ENCODE measurements around the gene SYNGR2. TPM values are rescaled to one million over a fixed set of nuclear protein-coding genes. Genes with fewer than 3 reads are reported as not detected.

Gene SYNGR2
- total and polyA plus RNA-seq, 9 of the 15 experiments (the other 6 are each of a cell fraction or from before 2014, with no cell fraction given), result 1.4 to 173 (median 87.8) TPM

GRCh38 chr17:78128551-78129350 is 39.6 kb upstream of the SYNGR2 start, which contains the start of gene TMC6 (continued):
- TF ChIP-seq HMGXB4 (CRISPR knock-in tag; IDR thresholded peaks at IDR 0.05) (no peak), SREBF2 (CRISPR knock-in tag; IDR thresholded peaks at IDR 0.05) (no peak), E2F5 (CRISPR knock-in tag; IDR thresholded peaks at IDR 0.05) (no peak), ZSCAN29 (IDR thresholded peaks at IDR 0.05) (no peak), RBM15 (IDR thresholded peaks at IDR 0.05; ENCODE audit: insufficient read depth, low read length) (no peak), DPF2 (IDR thresholded peaks at IDR 0.05) (peak; percentile 93), MED1 (CRISPR knock-in tag; IDR thresholded peaks at IDR 0.05; ENCODE audit: borderline replicate concordance) (no peak), DLX4 (CRISPR knock-in tag; IDR thresholded peaks at IDR 0.05) (no peak), MEIS2 (IDR thresholded peaks at IDR 0.05; ENCODE audit: partially characterized antibody) (peak; percentile 76), SREBF1 (IDR thresholded peaks at IDR 0.05; ENCODE audit: borderline replicate concordance, low read depth, low read length) (no peak; the same call in 1 of the 2 replicates), ARID1B (IDR thresholded peaks at IDR 0.05) (peak; percentile 94), GATAD2B (IDR thresholded peaks at IDR 0.05; ENCODE audit: borderline replicate concordance) (peak; percentile 87), MLLT1 (IDR thresholded peaks at IDR 0.05) (no peak), RBM39 (optimal IDR thresholded peaks at IDR 0.05; ENCODE audit: low read depth, low read length) (no peak), JUND (IDR thresholded peaks at IDR 0.05; ENCODE audit: borderline replicate concordance, low read depth, low read length) (peak; percentile 84), JUND (tag; IDR thresholded peaks at IDR 0.05; ENCODE audit: borderline replicate concordance, low read depth, low read length) (peak; percentile 69; the same call in 1 of the 3 replicates), NFIX (CRISPR knock-in tag; IDR thresholded peaks at IDR 0.05; ENCODE audit: low read depth) (no peak), KDM2B (CRISPR knock-in tag; IDR thresholded peaks at IDR 0.05) (no peak), ZNF121 (CRISPR knock-in tag; conservative IDR thresholded peaks at IDR 0.05) (no peak; the same call in 1 of the 2 replicates), PHB (CRISPR knock-in tag; IDR thresholded peaks at IDR 0.05) (no peak), TBL1XR1 (IDR thresholded peaks at IDR 0.05; ENCODE audit: low read length in 2 of 2) (peak in 1 of 2 experiments; percentile 84; a peak in 2 of 4 replicates), NELFE (IDR thresholded peaks at IDR 0.05; ENCODE audit: insufficient read depth, insufficient read length) (no peak), MYBL2 (IDR thresholded peaks at IDR 0.05; ENCODE audit: low read depth) (no peak), MYBL2 (CRISPR knock-in tag; IDR thresholded peaks at IDR 0.05; ENCODE audit: borderline replicate concordance) (no peak), ZNF551 (CRISPR knock-in tag; IDR thresholded peaks at IDR 0.05) (no peak)

Measured in K562 (cell line).